DOHH2 (cell line): ENCODE results near the gene DCAF4.

Source experiments
- CTCF ChIP-seq: fragments of 200-600 bp; sonication (generic); IDR thresholded peaks from one replicate; pipeline ENCODE4 v1.5.1; 2014; ENCODE audit warnings: antibody characterized with exemption, mild to moderate bottlenecking, low read depth, low read length; ENCODE audit not compliant: poor library complexity, severe bottlenecking
- EZH2phosphoT487 ChIP-seq: fragments of 200-600 bp; sonication (generic); IDR thresholded peaks from 2 replicates; pipeline ENCODE4 v1.6.1; 2017; ENCODE audit warnings: borderline replicate concordance, mild to moderate bottlenecking, antibody characterized with exemption, low read length, moderate library complexity, mixed read lengths

GRCh38 chr14:72952171-72952570 is 25.9 kb downstream of the DCAF4 start:
- TF ChIP-seq CTCF (no peak), EZH2phosphoT487 (no peak)
